ENCODE measurements around the gene CENPX.

Gene CENPX

GRCh38 chr17:82013341-82013740 lies 9.3 kb downstream of the CENPX start:
- no peak overlapping the region for H3K4me3 ChIP-seq (ENCODE audit: low read depth, low read length)
- no peak for TF ChIP-seq CTCF (IDR thresholded peaks at IDR 0.05; ENCODE audit: low read depth, low read length)

GRCh38 chr17:82012640-82013295 lies 9.9 kb downstream of the CENPX start:
- H3K36me3 ChIP-seq, result peaks cover 27% of the 10 kb centered on the region
- no peaks in the 10 kb centered on the region for H3K9me3 ChIP-seq (ENCODE audit: severe bottlenecking)
- no peak overlapping the region for H3K4me3 ChIP-seq (ENCODE audit: low read depth, low read length)
- TF ChIP-seq CTCF (IDR thresholded peaks at IDR 0.05; ENCODE audit: low read depth, low read length), result no peak
- DNase-seq, result no peak
- no peak overlapping the region for H3K27ac ChIP-seq
- no peaks in the 10 kb centered on the region for H3K27me3 ChIP-seq (ENCODE audit: insufficient read depth, low read depth, severe bottlenecking)

More at GRCh38 chr17:82013341-82013740, 9.3 kb downstream of the CENPX start:
- H3K27me3 ChIP-seq (ENCODE audit: insufficient read depth, low read depth, severe bottlenecking), result no peaks in the 10 kb centered on the region
- peaks cover 33% of the 10 kb centered on the region for H3K36me3 ChIP-seq
- no peaks in the 10 kb centered on the region for H3K9me3 ChIP-seq (ENCODE audit: severe bottlenecking)
- H3K27ac ChIP-seq, result no peak overlapping the region
- DNase-seq, result no peak

- TF ChIP-seq CTCF (IDR thresholded peaks at IDR 0.05; ENCODE audit: low read depth, low read length), result no peak
- Histone ChIP-seq H3K4me3 (ENCODE audit: low read depth, low read length) (no peak overlapping the region), H3K27me3 (ENCODE audit: insufficient read depth, low read depth, severe bottlenecking) (no peaks in the 10 kb centered on the region), H3K9me3 (ENCODE audit: severe bottlenecking) (no peaks in the 10 kb centered on the region), H3K27ac (no peak overlapping the region), H3K36me3 (peaks cover 22% of the 10 kb centered on the region)
- no peak for DNase-seq
Observed at GRCh38 chr17:82012261-82012639, 10.4 kb downstream of the CENPX start.

GRCh38 chr17:82011617-82012187 lies 11.0 kb downstream of the CENPX start:
- no peak overlapping the region for H3K4me3 ChIP-seq (ENCODE audit: low read depth, low read length)
- H3K27ac ChIP-seq, result no peak overlapping the region
- TF ChIP-seq CTCF (IDR thresholded peaks at IDR 0.05; ENCODE audit: low read depth, low read length), result no peak

GRCh38 chr17:82010575-82011525 lies 11.8 kb downstream of the CENPX start:
- no peak for TF ChIP-seq CTCF (IDR thresholded peaks at IDR 0.05; ENCODE audit: low read depth, low read length)
- Histone ChIP-seq H3K4me3 (ENCODE audit: low read depth, low read length) (no peak overlapping the region), H3K27me3 (ENCODE audit: insufficient read depth, low read depth, severe bottlenecking) (no peaks in the 10 kb centered on the region), H3K36me3 (peaks cover 16% of the 10 kb centered on the region), H3K9me3 (ENCODE audit: severe bottlenecking) (no peaks in the 10 kb centered on the region), H3K27ac (no peak overlapping the region)
- no peak for DNase-seq

More at GRCh38 chr17:82011617-82012187, 11.0 kb downstream of the CENPX start:
- DNase-seq, result no peak
- Histone ChIP-seq H3K36me3 (peaks cover 19% of the 10 kb centered on the region), H3K27me3 (ENCODE audit: insufficient read depth, low read depth, severe bottlenecking) (no peaks in the 10 kb centered on the region), H3K9me3 (ENCODE audit: severe bottlenecking) (no peaks in the 10 kb centered on the region)

Measured in WERI-Rb-1 (cell line).